Lung (tissue), 12 donors: ENCODE measurements around the gene C22orf31. TPM values are rescaled to one million over a fixed set of nuclear protein-coding genes. Genes with fewer than 3 reads are reported as not detected.

ENCODE experiments used
- ATAC-seq: fragments of 200-7000 bp; cut with Tn5 transposase; one replicate; pipeline ENCODE4 v1.9.1; 2020; ENCODE audit warnings: moderate number of reproducible peaks; ENCODE audit not compliant: insufficient read depth, low FRiP score
- DNase-seq, 3 donors: peaks; one replicate each; pipeline ENCODE4 v3.0.0-alpha.2; 2013 to 2017
- H3K27ac ChIP-seq, 2 donors: one replicate each; pipeline ENCODE4 v1.5.1; 2013; ENCODE audit warnings: mild to moderate bottlenecking in 2 of 2, moderate library complexity in 2 of 2, control low read depth in 1 of 2, inconsistent platforms in 1 of 2, low read depth in 1 of 2, low read length in 1 of 2
- H3K27me3 ChIP-seq, 3 donors: one replicate each; pipeline ENCODE4 v1.5.1; 2013; ENCODE audit warnings: low read length in 2 of 3; ENCODE audit not compliant: control insufficient read depth in 3 of 3, insufficient read depth in 3 of 3
- H3K36me3 ChIP-seq, 4 donors: one replicate each; pipeline ENCODE4 v1.5.1; 2013; ENCODE audit warnings: low read length in 4 of 4, mild to moderate bottlenecking in 1 of 4, moderate library complexity in 1 of 4; ENCODE audit not compliant: control insufficient read depth in 4 of 4, insufficient read depth in 4 of 4
- H3K4me1 ChIP-seq, 5 donors: one replicate each; pipeline ENCODE4 v1.5.1; 2013; ENCODE audit warnings: low read length in 5 of 5, mild to moderate bottlenecking in 2 of 5, moderate library complexity in 1 of 5; ENCODE audit not compliant: control insufficient read depth in 5 of 5, insufficient read depth in 5 of 5
- H3K4me3 ChIP-seq: one replicate; pipeline ENCODE4 v1.5.1; 2013; ENCODE audit warnings: mild to moderate bottlenecking, control low read depth, moderate library complexity
- H3K9ac ChIP-seq, 2 donors: one replicate each; pipeline ENCODE4 v1.5.1; 2013; ENCODE audit warnings: low read length in 2 of 2, control low read depth in 1 of 2; ENCODE audit not compliant: insufficient read depth in 1 of 2
- H3K9me3 ChIP-seq, 4 donors: one replicate each; pipeline ENCODE4 v1.5.1; 2013; ENCODE audit warnings: low read length in 3 of 4, mild to moderate bottlenecking in 1 of 4, moderate library complexity in 1 of 4; ENCODE audit not compliant: control insufficient read depth in 4 of 4, insufficient read depth in 3 of 4
- CTCF ChIP-seq: IDR thresholded peaks from 2 replicates; pipeline ENCODE4 v1.5.1; 2012; ENCODE audit warnings: mild to moderate bottlenecking; ENCODE audit errors: control extremely low read depth, extremely low read depth
- WGBS, 2 donors: extraction: QIAGEN DNeasy Blood & Tissue Kit; methylation state at CpG; one replicate each; pipeline ENCODE4 v1.1.7; 2013; 5-methylcytosine and 5-hydroxymethylcytosine counted together
- polyA plus RNA-seq, 2 donors: library from polyadenylated mRNA; stranded (reverse); fragments of 200-250 nt; gene quantifications; one replicate each; pipeline ENCODE4 v1.2.1, GENCODE V29; 2013
- total RNA-seq, 2 donors: library from RNA; depleted of rRNA in 1 of 2; stranded (reverse); fragments of >200 nt in 1 of 2; gene quantifications; one replicate each; pipeline ENCODE4 v1.2.1, GENCODE V29; 2014 to 2021
- donor health status: control.
- donor health status: control.
- donor health status: Bipolar disorder and iron deficiency.
- donor health status: healthy.
- donor health status: DM: yes; HTN: yes; CAD: no.

The C22orf31 gene
- total and polyA plus RNA-seq, 4 donors, result 0.07 to 0.30 TPM; not detected in 2

- no peak for ATAC-seq
- no peak overlapping the region for H3K27ac ChIP-seq
- WGBS, 2 donors, result 87 to 93% methylated on average over 5 of the region's 5 CpGs
Observed at GRCh38 chr22:29009148-29009547, 52.5 kb downstream of the C22orf31 start.

More at GRCh38 chr22:29009148-29009547, 52.5 kb downstream of the C22orf31 start:
- Histone ChIP-seq H3K4me1 (peaks cover 12 to 43% (median 16%) of the 10 kb centered on the region in 5 donors), H3K9me3 (no peaks in the 10 kb centered on the region), H3K27me3 (no peaks in the 10 kb centered on the region), H3K36me3 (peaks cover 0 to 2% (median 0%) of the 10 kb centered on the region in 4 donors), H3K9ac (no peak overlapping the region), H3K4me3 (no peak overlapping the region)
- no peak for TF ChIP-seq CTCF
- DNase-seq, result no peak

Other genes starting within 250 kb of the C22orf31 start
- 10 to 100 TPM in 1 of 2 donors, 1 to 10 TPM in 1; 9.5 to 10.2 TPM for gene ZNRF3, start 178.3 kb downstream of the C22orf31 start, total RNA-seq
- 1 to 10 TPM; 3.5 to 4.2 TPM for gene ZNRF3, start 178.3 kb downstream of the C22orf31 start, polyA plus RNA-seq
- gene KREMEN1, start 11.2 kb upstream of the C22orf31 start, total RNA-seq, result 10 to 100 TPM; 15.7 to 27.5 TPM
- 10 to 100 TPM in 1 of 2 donors, 1 to 10 TPM in 1; 8.8 to 24.4 TPM for gene KREMEN1, start 11.2 kb upstream of the C22orf31 start, polyA plus RNA-seq
- 10 to 100 TPM in 1 of 2 donors, 1 to 10 TPM in 1; 7.9 to 30.2 TPM for gene EMID1, start 144.1 kb upstream of the C22orf31 start, total RNA-seq
- gene EMID1, start 144.1 kb upstream of the C22orf31 start, polyA plus RNA-seq, result 1 to 10 TPM; 4.9 to 8.8 TPM
- gene RHBDD3, start 206.2 kb upstream of the C22orf31 start, total RNA-seq, result 10 to 100 TPM; 14.2 to 32.0 TPM
- 10 to 100 TPM; 33.5 to 38.2 TPM for gene RHBDD3, start 206.2 kb upstream of the C22orf31 start, polyA plus RNA-seq
- 100 to 1,000 TPM; 162 to 215 TPM for gene EWSR1, start 206.4 kb upstream of the C22orf31 start, total RNA-seq
- gene EWSR1, start 206.4 kb upstream of the C22orf31 start, polyA plus RNA-seq, result 100 to 1,000 TPM; 115 to 174 TPM
- gene GAS2L1, start 244.8 kb upstream of the C22orf31 start, total RNA-seq, result 10 to 100 TPM in 1 of 2 donors, 1 to 10 TPM in 1; 3.8 to 40.1 TPM
- 10 to 100 TPM; 11.8 to 20.7 TPM for gene GAS2L1, start 244.8 kb upstream of the C22orf31 start, polyA plus RNA-seq